HG03354 (cell line): Measurements from ENCODE around the gene RUFY1.
A peak's percentile ranks its signal among the peaks of the same experiment; 100 is the strongest.
"Not testable (repeated sequence)": the region's sequence is repeated elsewhere in the genome, so short reads cannot be mapped to it uniquely, and the experiment has no call there.

ENCODE experiments used
- ATAC-seq: cut with Tn5 transposase; IDR thresholded peaks from one replicate; pipeline ENCODE4 v1.9.1; 2021; ENCODE audit warnings: mild to moderate bottlenecking; ENCODE audit not compliant: unreplicated experiment, poor library complexity, severe bottlenecking

The RUFY1 gene

DNA sequence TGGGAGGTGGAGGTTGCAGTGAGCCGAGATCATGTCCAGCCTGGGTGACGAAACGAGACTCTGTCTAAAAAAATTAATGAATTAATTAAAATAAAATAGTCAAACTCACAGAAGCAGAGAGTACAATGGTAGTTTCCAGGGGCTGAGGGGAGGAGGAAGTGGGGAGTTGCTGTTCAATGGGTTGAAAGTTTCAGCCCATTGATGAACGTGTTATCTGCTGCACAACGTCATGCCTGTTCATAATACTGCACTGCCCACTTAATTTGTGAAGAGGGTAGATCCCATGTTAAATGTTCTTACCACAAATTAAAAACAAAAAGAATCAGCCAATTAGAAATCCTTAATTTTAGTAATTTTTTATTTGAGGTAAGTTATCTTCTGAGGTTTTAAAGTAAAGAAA, 16.4 kb upstream of the RUFY1 start:
- ATAC-seq, result peak; percentile 41

DNA sequence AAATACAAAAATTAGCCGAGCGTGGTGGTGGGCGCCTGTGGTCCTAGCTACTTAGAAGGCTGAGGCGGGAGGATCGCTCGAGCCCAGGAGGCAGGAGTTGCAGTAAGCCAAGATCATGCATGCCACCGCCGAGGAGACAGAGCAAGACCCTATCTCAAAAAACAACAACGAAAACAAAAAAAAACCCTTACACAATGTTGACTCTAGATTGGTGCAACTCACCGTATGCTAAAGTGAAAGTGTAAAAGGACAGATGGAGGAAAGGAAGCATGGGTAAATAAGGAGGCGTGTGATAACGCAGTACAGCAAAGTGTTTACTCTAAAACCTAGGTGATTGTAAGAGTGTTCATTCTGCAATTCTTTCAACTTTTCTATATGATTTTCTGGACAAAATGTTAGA, 15.9 kb upstream of the RUFY1 start:
- ATAC-seq, result peak; percentile 63

DNA sequence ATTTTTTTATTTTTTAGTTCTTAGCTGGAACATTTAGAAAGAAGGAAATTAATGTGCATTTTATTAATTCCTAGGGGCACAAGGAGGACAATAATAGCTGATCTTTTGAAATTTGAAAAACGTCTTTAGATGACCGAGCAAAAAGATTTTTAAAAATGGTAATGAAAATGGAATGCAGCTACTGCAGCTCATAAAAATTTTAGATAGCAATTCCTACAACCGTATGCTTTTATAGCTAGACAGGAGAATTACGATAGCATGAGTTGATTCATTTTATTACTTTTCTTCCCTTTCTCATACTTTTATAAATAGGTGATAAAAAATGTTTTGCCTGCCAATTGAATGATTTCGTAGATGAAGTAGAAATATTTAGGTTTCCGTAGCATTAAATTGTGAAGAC, 13.7 kb upstream of the RUFY1 start:
- no peak for ATAC-seq

DNA sequence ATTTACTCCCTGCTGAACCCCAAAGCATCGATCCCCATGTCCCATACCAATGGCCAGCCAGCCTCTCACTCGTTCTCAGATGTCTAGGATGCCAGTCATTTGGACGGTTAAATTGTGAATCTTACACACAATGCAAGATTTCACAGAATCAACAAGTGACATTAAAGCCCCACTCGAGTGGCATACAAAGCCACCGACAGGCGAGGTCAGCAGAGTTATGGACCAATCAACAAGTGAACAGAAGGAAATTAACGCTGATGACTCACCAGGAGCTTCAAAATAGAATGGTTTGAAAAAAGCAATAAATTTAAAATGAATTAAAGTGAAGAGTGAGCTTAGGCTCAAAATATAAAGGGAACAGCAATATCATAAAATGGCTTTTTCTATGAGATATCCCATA, 8.2 kb upstream of the RUFY1 start:
- ATAC-seq, result no peak

DNA sequence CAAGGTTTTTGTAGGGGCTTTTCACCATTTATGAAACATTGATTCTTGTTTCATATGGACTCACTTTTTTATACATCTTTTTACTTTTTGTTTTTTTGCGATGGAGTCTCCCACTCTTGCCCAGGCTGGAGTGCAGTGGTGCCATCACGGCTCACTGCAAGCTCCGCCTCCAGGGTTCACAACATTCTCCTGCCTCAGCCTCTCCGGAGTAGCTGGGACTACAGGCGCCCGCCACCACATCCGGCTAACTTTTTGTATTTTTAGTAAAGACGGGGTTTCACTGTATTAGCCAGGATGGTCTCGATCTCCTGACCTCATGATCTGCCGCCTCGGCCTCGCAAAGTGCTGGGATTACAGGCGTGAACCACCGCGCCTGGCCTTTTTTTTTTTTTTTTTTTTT, 7.1 kb upstream of the RUFY1 start:
- ATAC-seq, result not testable (repeated sequence)

DNA sequence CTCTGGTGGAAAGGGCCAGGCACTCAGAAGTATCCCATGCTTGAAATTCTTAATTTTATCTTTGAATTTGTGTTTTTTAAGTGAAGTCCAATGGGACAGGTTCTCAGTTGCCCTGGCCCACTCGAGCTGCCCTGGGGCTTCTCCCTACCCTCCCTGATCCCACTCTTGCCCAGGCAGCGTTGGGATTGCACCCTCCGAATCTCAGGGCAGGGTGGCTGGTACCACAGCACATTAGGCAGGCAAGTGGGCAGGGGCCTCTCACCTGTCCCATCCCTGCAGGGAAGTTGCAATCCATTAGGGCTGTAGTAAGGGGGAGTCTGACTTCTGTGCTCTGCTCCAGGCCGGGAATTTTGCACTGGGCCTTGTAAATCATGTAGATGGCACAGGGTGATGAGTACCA, 2.7 kb downstream of the RUFY1 start:
- no peak for ATAC-seq

DNA sequence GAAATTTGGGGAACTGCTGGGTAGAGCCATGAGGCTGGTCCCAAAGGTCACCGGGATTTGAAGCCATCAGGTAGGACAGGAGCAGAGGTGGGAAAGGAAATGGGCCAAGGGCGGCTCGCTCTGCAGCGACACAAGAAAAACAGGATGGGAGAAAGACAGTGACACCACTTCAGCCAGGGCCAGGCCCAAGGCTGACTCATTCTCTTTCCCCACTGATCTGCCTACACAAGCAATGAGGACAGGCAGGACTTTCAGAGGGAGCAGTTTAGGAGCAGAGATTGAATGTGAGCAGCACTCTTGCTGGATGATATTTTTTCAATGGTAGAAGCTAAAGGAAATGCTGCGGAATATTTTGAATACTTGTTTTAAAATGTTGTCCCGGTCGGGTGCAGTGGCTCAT, 3.5 kb downstream of the RUFY1 start:
- no peak for ATAC-seq

DNA sequence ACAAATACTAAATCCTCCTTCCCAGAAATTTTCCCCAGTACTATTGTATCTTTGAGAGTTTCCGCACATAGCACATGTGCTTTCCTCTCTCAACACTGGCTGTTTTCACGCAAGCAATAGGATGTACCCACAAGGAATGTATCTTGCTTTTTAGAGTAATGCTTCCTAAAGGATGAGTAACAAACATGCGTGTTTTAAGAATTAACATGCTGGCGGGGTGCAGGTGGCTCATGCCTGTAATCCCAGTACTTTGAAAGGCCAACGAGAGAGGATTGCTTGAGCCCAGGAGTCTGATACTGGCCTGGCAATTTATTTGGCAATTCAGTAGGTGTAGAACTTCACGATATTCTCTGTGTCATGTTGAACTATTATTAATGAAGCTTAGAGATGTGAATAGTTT, 4.6 kb downstream of the RUFY1 start:
- ATAC-seq, result no peak

DNA sequence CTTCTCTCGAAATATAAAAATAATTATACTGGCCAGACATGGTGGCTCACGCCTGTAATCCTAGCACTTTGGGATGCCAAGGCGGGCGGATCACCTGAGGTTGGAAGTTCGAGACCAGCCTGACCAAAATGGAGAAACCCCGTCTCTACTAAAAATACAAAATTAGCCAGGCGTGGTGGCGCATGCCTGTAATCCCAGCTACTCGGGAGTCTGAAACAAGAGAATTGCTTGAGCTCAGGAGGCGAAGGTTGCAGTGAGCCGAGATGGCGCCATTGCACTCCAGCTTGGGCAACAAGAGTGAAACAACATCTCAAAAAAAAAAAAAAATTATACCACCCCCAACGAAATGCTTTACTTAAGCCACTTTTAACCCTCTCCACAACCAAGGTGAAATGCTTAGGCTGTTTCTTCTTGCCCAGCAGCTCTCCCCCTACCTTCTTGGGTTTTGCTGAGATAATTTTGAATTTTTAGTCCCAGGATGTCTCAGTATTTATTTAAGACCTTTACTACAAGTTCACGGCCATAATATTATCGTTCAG, 8.0 kb downstream of the RUFY1 start:
- not testable (repeated sequence) for ATAC-seq

DNA sequence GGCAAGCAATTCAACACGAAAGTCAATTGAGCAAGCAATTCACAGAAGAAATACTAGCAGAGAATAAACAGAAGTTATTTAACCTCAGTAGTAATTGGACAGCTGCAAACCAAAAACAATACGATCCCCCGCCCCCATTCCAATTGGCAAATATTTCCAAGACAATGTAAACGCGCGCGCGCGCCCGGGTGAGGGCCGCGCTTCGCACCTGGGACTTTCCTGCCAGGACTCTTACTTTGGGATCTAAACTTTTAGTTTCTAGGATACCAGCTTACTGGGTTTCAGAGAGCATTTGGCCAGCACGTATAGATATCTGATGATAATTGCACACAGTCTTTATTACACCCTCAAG, 8.6 kb downstream of the RUFY1 start:
- ATAC-seq, result peak; percentile 2

DNA sequence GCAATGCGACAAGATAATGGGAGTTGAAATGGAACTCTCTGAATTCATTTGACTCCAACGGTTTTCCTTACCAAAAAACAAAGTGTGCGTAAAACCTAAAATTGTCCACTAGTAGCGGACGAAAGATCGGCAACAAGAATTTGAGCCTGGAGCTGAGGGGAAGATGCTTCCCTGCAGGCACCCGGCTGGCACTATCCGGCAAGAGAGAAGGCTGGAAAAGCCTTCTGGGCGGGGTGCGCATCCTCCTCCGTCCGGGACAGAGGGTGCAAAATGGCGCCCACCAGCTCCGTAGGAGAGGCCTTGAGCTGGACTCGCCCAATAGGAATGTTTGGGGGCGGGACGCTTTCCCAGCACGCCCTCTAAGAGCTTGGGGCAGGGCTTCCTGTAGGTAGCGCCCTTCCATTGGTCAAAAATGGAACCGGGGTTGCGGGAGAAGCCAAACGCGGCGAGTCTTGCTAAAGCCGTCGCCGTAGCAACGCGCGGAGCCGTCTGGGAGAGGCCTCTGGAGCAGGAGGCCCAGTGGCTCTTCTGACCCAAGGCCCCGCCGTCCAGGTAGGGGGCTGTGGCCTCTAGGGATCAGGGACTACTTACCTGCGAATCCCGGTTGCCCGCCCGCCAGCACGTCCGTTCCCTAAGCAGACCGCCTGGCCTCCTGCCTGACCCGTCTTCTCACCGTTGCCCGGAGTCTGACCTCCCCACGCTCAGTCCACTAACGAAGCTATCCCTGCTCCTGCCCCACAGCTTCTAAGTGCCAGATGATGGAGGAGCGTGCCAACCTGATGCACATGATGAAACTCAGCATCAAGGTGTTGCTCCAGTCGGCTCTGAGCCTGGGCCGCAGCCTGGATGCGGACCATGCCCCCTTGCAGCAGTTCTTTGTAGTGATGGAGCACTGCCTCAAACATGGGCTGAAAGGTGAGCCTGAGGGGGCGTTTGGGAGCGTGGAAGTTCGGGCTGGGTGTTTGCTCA, 9.2 kb downstream of the RUFY1 start:
- ATAC-seq, result peak; percentile 100

DNA sequence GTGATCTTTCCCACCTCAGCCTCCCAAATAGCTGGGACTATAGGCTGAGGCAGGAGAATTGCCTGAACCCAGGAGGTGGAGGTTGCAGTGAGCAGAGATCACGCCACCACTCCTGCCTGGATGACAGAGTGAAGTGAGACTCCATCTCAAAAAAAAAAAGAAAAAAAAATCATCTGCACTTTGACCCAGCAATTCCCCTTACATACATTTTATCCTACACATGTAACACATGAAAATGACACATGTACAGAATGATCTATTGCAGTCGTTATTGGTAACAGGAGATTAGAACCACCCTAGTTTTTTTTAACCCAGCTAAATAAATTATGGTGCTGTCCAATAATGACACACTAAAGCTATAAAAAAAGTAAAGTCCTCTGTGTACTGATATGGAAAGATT, 14.2 kb downstream of the RUFY1 start:
- ATAC-seq, result no peak

DNA sequence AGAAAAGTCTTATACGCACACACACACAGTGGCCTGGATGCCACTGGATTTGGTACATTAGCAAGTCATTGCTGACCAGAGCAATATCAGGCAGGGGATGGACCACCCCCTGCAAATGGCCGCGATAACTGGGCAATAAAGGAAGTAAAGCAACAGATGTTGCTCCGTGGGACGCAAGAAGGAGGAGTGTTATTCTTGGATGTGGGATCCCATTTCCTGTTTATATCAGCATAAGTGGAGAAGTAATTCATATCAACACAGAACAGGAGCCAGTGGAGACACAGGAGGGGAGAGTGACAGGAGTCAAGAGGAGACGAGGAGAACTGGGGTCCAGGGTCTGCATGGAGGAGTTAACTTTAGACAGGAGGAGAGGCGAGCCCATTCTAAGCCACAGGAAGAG, 18.4 kb downstream of the RUFY1 start:
- ATAC-seq, result no peak

DNA sequence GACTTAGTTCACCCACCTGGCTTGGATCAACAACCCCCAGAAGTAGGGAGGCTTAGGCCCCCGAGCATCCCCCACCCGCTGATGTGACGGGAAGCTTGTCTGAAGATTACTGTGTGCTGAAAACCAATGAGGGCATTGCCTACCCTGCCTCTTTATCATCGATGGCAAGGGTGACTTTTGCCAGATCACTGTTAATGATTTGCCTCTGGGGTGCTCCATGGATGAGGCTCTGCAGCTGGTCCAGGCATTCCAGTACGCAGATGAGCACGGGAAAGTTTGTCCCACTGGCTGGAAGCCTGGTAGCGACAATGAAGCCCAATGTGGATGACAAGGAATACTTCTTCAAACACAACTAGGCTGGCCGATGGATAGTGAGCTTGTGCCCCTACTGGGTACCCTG, 22.0 kb downstream of the RUFY1 start:
- ATAC-seq, result no peak

DNA sequence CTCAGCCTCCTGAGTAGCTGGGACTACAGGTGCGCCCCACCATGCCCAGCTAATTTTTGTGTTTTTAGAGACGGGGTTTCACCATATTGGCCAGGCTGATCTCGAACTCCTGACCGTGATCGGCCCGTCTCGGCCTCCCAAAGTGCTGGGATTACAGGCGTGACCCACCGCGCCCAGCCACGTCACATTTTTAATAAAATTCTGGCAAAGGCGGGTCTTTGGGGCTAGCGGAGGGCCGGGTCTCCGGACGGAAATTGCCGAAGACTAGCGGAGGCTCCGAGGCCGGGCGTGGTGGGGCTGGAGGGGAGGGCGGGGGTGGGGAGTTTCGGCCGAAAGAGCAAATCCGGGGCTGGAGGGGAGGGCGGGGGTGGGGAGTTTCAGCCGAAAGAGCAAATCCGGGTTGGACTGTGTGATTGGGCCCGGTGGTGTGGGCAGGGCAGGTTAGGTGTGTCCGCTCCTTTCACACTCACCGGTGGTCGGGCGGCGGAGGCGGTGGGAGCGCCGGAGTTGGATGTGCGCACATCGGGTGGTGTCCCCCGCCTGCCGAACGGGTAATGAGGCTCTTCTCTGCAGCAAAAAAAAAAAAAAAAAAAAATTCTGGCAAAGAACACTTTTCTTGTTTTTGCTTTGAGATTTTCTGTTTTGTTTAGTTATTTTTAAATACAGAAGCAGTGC, 27.1 kb downstream of the RUFY1 start:
- no peak for ATAC-seq

DNA sequence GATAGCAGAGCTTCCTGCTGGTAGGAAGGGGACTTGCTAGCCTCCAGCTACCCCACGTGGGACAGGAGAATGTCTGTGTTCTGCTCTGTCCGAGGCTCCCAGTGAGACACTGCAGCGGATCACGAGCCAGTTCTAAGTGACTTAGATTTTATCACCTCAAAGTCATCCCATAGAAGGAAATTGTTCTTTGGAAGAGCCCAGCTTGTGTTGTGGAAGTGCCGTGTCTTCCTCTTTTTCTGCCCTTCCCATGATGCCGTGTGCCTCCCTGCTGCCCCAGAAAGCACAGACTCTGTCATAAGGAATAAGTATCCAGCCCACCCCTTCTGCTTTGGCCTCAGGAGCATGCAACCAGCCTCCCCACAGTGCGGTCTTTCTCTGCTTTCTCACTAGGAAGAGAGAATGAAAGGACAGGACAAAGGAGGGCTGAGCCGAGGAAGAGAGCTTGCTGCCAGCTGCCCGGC, 35.6 kb downstream of the RUFY1 start:
- ATAC-seq, result no peak

DNA sequence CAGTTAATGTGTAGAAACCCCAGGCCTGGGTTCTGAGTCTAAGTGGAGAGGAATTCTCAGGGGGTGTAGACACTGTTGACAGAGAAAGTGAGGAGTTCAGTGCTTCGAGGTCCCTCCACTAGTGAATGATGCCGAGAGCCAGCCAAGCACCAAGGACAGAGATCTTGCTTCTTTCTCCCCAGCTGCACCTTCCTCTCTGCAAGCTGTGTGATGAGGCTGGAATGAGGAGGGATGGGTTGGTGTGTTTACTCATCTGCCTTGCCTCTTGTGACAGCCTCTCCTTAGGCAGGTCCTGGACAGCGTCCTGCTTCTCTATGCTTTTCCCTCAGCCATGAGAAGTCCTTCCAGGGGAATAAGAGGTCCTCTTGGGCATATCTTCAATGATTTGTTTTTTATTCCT, 37.8 kb downstream of the RUFY1 start:
- ATAC-seq, result no peak

DNA sequence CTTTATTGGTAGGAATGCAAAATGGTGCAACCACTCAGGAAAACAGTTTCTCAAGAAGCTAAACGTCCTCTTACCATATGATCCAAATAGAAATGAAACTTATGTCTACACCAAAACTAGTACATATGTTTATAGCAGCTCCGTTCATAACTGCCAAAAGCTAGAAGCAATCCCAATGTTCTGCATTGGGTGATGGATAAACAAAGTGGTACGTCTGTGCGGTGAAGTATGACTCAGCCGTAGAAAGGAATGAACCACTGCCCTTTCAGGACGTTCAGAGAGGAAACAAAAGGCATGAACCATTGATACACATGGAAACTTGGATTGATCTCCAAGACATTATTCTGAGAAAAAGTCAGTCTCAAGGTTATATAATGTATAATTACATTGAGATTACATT, 45.6 kb downstream of the RUFY1 start:
- ATAC-seq, result no peak

DNA sequence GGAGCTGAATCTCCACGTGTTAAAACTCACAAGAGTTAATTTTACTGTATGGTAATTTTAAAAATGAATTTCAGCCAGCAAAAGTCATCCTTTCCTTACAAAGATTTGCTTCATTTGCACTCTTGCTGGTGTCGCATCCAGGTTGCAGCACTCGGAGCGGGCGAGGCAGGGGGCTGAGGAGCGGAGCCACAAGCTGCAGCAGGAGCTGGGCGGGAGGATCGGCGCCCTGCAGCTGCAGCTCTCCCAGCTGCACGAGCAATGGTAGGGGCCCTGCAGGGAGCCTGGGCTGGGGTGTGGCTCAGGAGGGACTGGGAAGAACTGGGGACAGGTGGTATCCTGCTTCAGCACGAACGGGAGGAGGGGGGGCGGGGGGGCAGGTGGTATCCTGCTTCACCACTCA, 46.1 kb downstream of the RUFY1 start:
- no peak for ATAC-seq

DNA sequence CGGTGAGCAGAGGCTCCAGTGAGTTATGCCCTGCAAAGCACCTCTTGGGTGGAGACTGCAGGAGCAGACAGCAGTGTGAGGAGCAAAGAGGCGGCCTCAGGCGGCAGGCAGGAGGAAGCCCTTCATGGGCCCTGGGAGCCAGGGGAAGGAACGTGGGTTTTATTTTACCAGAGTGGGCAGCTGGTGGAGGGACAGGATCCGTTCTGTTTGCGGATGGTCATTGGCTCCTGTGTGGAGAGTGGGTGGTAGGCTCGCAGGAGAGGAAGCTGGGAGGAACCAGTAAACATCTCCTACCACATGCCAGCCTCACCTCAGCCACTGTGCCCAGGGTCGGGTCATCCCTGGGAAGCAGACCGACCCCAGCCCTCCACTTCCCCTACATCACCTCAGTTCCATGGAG, 48.7 kb downstream of the RUFY1 start:
- no peak for ATAC-seq

DNA sequence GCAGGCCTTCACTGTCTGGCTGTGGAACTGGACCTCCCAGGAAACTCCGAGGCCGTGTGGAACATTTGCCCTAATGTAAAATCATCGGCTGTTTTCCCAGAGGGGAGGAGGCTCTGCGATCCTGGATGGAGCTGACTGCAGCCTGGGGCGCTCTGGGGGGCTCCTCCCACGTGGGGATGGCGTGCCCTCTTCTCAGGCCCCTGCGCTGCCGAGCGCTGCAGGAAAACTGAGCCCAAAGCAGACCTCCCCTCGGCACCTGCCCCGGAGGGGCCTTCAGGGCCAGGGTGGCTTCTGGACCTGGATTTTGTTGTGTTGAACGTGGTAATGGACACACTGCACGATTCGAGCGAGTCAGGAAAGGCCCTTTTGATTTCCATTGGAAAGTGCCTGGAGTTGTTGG, 49.2 kb downstream of the RUFY1 start:
- no peak for ATAC-seq
